HUES48 (cell line): ENCODE data around the gene TP53I11.

ENCODE experiments used
- H3K27ac ChIP-seq: one replicate; pipeline ENCODE4 v1.7.0; 2013; ENCODE audit warnings: low read depth, low read length, inconsistent platforms
- H3K27me3 ChIP-seq: 2 replicates; pipeline ENCODE4 v1.6.1; 2013; ENCODE audit warnings: mild to moderate bottlenecking, low read length; ENCODE audit not compliant: control insufficient read depth, insufficient read depth
- H3K36me3 ChIP-seq: 2 replicates; pipeline ENCODE4 v1.6.1; 2013; ENCODE audit warnings: low read length; ENCODE audit not compliant: control insufficient read depth, insufficient read depth
- H3K4me1 ChIP-seq: 2 replicates; pipeline ENCODE4 v1.6.1; 2013; ENCODE audit warnings: mild to moderate bottlenecking, low read length; ENCODE audit not compliant: control insufficient read depth, insufficient read depth
- H3K4me3 ChIP-seq: 2 replicates; pipeline ENCODE4 v1.5.1; 2013; ENCODE audit warnings: mild to moderate bottlenecking, low read depth, low read length
- H3K9ac ChIP-seq: 2 replicates; pipeline ENCODE4 v1.6.1; 2013; ENCODE audit warnings: mild to moderate bottlenecking, low read depth, low read length, moderate library complexity
- H3K9me3 ChIP-seq: 2 replicates; pipeline ENCODE4 v1.6.1; 2013; ENCODE audit warnings: low read length; ENCODE audit not compliant: control insufficient read depth, insufficient read depth

The TP53I11 gene, protein sequence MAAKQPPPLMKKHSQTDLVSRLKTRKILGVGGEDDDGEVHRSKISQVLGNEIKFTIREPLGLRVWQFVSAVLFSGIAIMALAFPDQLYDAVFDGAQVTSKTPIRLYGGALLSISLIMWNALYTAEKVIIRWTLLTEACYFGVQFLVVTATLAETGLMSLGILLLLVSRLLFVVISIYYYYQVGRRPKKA

DNA sequence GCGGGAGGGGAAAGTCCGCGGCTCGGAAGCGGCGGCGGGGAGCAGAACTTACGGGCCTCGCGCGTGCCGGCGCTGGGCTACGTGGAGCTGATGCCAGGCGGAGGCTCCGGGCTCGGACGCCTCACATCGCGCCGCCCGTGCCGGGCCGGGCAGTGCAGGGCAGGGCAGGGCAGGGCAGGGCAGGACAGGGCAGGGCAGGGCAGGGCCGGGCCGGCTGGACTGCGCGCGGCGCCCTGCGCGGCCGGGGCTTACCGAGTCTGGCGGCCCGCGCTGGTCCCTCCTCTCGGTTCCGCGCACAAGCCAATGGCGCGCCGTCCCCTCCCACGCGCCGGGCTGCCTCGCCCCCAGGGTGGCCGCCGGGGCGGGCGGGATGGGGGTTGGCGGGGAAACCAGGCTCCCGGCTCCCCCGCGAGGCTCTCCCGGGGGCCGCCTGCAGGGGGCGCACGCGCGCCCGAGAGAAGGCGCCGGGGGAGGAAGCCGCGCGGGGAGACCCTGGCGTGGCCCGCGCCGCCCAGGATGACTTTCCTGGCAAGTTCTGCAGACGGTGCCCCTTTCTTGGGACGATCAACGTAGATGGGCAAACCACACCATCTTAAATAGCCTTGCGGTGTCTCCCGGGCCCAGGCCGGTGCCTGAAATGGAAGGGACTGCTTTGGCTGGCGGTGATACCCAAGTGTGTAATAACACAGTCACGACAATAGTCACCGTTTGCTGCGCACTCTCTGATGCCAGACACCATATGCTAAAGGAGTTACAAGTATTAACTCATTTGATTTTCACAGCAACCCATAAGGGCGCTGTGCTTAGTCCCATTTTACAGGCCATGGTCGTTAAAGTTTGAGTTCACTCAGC is at the start of gene TP53I11:
Gene TP53I11 (minus strand): TSS at position 259 of the 852 bp plus-strand sequence. CDS start 12,548 bp downstream, outside the sequence.
- peaks cover 40% of the 10 kb centered on the region for H3K4me1 ChIP-seq
- H3K27ac ChIP-seq = peak within 1 kb of the TSS; percentile 81
- H3K4me3 ChIP-seq = peak within 1 kb of the TSS; percentile 80
- H3K9ac ChIP-seq = peak within 1 kb of the TSS; percentile 36; the same call in 1 of the 2 replicates
- no peaks in the 10 kb centered on the region; the same call in 1 of the 2 replicates for H3K27me3 ChIP-seq
- no peaks in the 10 kb centered on the region for H3K36me3 ChIP-seq
- H3K9me3 ChIP-seq = no peaks in the 10 kb centered on the region

DNA sequence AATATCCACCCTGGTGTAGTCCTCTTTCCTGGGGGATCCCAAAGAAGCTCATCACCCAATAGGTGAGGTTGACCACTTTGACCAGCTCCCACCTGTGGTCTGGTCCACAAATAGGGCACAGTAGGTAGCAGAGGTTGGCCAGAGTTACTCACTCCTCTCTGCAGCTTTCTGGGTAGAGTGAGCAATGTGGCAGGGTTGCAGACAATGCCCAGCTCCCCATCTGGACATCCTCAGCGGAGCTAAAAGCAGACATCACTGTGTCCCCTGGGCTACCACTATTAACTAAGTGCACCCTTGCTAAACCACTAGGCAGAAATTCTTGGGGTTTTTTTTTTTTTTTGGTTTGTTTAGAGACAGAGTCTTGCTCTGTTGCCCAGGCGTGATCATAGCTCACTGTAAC is 48.4 kb upstream of the TP53I11 start:
- no peaks in the 10 kb centered on the region for H3K9me3 ChIP-seq
- no peaks in the 10 kb centered on the region for H3K27me3 ChIP-seq
- H3K4me1 ChIP-seq = no peaks in the 10 kb centered on the region
- no peak overlapping the region for H3K9ac ChIP-seq
- no peaks in the 10 kb centered on the region for H3K36me3 ChIP-seq
- no peak overlapping the region for H3K4me3 ChIP-seq
- H3K27ac ChIP-seq = no peak overlapping the region

DNA sequence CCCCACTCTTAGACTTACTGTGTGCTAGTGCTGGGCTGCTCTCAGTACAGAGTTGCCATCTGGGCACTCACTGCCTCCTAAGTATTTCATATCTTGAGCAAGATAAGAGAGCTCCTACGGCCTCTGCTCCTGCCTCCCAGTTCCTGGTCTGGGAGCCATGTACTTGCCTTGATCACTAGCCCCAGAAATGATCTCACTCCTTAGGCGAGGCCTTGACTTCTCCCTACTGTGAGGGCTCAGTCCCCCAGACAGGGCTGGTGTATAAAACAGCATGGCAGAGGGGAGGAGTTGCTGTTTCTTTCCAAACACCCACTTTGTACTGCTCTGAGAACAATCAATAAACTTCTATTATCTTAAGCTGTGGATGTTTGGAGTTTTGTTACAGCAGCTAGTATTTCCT is 47.4 kb upstream of the TP53I11 start:
- Histone ChIP-seq H3K27me3 (no peaks in the 10 kb centered on the region), H3K4me1 (peaks cover 3% of the 10 kb centered on the region; the same call in 1 of the 2 replicates), H3K9me3 (no peaks in the 10 kb centered on the region), H3K4me3 (no peak overlapping the region), H3K36me3 (no peaks in the 10 kb centered on the region), H3K27ac (no peak overlapping the region), H3K9ac (no peak overlapping the region)

DNA sequence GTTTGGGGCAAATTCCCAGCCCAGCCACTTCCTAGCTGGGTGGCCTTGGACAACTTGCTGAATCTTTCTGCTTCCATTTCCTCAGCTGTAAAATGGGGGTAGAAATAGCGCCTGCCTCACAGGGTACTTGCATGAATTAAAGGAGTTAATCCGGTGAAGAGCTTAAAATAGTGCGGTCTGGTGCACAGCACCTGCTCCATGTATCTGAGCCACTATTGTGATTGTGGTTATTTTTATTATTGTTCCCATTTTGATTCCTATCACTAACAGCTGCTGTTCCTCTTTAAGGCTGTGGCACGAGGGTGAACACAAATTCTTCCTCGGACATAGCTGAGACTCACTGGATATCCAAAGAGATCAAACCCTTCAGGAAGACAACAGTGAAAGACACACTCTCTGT is 46.9 kb upstream of the TP53I11 start:
- Histone ChIP-seq H3K27ac (no peak overlapping the region), H3K36me3 (no peaks in the 10 kb centered on the region), H3K4me3 (no peak overlapping the region), H3K27me3 (no peaks in the 10 kb centered on the region), H3K4me1 (peaks cover 3% of the 10 kb centered on the region; the same call in 1 of the 2 replicates), H3K9me3 (no peaks in the 10 kb centered on the region), H3K9ac (no peak overlapping the region)

DNA sequence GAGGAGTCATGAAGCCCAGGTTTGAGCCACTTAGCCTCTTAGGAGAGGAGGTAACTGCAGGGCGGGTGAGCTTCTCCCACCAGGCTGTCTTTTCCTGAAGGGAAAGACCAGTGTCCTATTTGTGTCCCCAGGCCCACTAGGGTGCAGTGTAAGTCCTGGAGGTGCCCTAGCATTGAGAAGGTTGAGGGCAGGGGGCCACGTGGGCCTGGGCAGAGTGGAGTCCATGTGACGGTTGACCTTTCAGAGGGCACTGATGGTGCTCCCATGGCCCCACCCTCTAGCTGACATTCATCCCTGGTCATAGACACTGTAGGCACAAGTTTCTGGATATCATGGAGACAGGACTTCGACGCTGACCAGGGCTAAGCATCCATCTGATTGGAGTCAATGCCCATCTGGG is 44.1 kb upstream of the TP53I11 start:
- H3K27ac ChIP-seq = no peak overlapping the region
- no peak overlapping the region for H3K9ac ChIP-seq
- H3K9me3 ChIP-seq = no peaks in the 10 kb centered on the region

DNA sequence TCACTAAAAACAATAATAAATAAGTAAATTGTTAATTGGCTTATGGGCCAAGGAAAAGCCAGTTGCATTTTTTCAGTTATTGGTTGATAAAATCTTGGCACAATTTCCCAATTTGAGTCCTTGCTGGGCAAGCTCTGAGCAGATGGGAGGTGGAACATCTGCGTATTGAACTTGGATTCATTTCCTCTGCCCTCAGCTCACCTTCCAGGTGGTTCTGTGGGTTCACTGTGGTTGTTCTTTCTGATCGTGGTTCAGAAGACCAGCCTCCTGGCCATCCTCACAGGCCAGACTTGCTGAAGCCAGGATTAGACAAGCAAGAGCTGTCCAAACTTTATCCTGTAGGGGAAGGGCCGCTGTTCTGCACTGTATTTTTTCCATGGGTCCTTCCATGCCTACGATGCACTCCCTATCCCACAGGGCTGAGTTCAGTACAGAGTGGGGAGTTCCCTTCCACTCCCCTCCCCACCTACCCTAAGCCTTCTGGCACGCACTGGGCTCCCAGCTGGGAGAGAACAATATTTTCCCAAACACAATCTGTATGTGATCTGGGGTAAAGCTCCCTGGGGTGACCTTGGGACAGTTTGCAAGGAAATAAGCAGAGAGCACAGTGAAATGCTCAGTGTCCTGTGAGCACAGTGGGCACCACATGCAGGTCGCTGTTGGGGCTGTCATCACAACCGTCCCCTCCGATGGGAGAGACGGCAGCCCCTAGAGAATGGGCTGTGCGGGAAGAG is 43.5 kb upstream of the TP53I11 start:
- Histone ChIP-seq H3K36me3 (no peaks in the 10 kb centered on the region), H3K9me3 (no peaks in the 10 kb centered on the region), H3K9ac (no peak overlapping the region), H3K4me1 (peaks cover 3% of the 10 kb centered on the region), H3K4me3 (no peak overlapping the region), H3K27ac (no peak overlapping the region), H3K27me3 (no peaks in the 10 kb centered on the region)

More for the DNA sequence above, 44.1 kb upstream of the TP53I11 start:
- Histone ChIP-seq H3K36me3 (no peaks in the 10 kb centered on the region), H3K4me3 (no peak overlapping the region), H3K4me1 (peaks cover 3% of the 10 kb centered on the region), H3K27me3 (no peaks in the 10 kb centered on the region)

DNA sequence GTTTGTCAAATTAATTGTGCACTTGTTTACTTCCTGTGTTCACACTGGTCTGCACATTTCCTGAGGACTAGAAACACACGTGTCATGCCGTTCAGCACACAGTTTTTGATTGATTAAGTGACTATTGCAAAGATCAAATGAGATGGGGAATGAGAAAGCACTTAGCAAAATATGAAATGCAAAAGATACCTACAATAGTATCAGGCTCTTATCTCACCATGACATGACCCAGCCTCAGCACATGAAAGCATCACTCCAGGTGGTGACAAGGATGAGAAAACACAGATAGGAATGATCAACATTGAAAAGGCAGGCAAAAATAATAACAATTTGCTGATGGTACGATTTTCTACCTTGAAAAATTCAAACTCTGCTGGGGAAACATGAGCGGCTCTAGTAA is 42.1 kb upstream of the TP53I11 start:
- Histone ChIP-seq H3K9ac (no peak overlapping the region), H3K27ac (no peak overlapping the region), H3K27me3 (no peaks in the 10 kb centered on the region), H3K9me3 (no peaks in the 10 kb centered on the region), H3K4me1 (peaks cover 3% of the 10 kb centered on the region), H3K36me3 (no peaks in the 10 kb centered on the region), H3K4me3 (no peak overlapping the region)

DNA sequence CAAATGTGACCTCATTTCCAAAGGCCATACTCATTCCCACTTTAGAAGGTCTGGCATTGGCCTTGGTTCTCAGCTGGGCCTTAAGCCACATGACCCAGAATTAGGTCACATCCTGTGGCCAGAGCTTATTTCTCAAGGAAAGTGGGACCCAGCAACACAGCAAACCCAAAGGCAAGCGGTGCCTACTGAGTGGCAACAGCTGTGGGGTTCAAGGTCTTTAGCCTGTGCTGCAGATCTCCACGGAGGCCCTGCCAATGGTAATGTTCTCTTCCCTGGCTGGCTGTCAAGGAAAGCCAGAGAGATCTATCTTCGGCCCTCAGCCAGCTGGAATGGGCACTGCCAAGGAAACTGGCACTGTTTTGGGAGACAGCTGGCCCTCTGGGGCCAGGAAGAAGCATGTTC is 41.5 kb upstream of the TP53I11 start:
- Histone ChIP-seq H3K4me1 (peaks cover 3% of the 10 kb centered on the region), H3K27me3 (no peaks in the 10 kb centered on the region), H3K36me3 (no peaks in the 10 kb centered on the region), H3K27ac (no peak overlapping the region), H3K9me3 (no peaks in the 10 kb centered on the region), H3K9ac (no peak overlapping the region), H3K4me3 (no peak overlapping the region)

DNA sequence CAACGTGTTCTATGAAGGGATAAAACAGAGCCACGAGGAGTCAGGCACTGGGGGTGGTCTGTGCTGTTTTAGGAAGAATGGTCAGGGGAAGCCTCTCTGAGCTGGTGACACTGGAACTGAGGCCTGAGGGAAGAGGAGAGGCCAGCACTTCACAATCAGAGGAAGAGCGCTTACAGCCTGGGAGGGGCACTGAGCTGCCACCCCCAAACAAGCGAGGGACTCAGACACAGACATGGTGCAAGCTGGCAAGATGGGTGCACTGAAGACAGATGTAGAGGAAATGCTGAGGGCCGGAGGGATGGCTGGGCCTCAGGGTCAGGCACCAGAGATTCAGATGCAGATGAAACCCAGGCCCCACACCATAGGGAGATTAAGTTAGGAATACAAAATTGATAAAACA is 40.0 kb upstream of the TP53I11 start:
- no peak overlapping the region for H3K9ac ChIP-seq
- peaks cover 3% of the 10 kb centered on the region for H3K4me1 ChIP-seq
- no peaks in the 10 kb centered on the region for H3K36me3 ChIP-seq
- H3K27me3 ChIP-seq = no peaks in the 10 kb centered on the region
- H3K27ac ChIP-seq = no peak overlapping the region
- no peak overlapping the region for H3K4me3 ChIP-seq
- H3K9me3 ChIP-seq = no peaks in the 10 kb centered on the region

DNA sequence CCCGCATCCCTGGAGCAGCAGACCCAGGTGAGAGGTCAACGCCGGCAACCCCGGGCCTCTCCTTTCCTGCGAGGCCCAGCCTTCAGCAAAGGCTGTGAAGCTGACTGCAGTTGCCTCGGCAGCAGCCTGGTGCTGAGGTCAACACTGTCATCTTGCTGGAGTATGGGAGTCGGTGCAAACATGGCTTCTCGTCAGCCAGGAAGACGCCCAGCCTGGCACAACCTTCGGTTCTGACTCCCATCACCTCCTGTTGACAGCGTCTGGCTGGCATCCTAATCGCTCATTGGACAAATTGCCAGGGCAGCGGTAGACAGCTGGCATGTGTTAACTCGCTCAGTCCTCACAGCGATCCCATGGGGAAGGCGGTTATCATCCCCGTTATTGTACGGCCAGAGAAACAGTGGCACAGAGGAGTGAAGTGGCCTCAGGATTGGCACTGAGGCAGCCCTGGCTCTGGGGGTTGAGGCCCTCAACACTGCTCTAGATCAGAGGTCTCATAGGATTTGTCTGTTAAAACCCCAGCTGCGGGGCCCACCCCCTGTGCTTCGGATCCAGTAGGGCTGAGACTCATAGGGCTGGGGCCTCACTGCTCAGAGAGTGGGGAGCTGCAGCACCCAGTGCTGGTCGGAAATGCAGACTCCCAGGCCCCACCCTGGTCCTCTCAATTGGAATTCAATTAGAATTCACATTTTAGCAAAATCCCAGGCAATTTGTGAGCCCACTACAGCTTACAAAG is 39.3 kb upstream of the TP53I11 start:
- H3K9me3 ChIP-seq = no peaks in the 10 kb centered on the region

More for the DNA sequence above, 39.3 kb upstream of the TP53I11 start:
- H3K27ac ChIP-seq = no peak overlapping the region
- H3K36me3 ChIP-seq = no peaks in the 10 kb centered on the region
- H3K27me3 ChIP-seq = no peaks in the 10 kb centered on the region
- peaks cover 3% of the 10 kb centered on the region for H3K4me1 ChIP-seq
- H3K4me3 ChIP-seq = no peak overlapping the region
- no peak overlapping the region for H3K9ac ChIP-seq
